Body of pancreas (tissue), 4 donors: Measurements from ENCODE around the gene NEURL1. TPM values are rescaled to one million over a fixed set of nuclear protein-coding genes. Genes with fewer than 3 reads are reported as not detected.

Source experiments
- ATAC-seq: fragments of 150-250 bp; one replicate; pipeline ENCODE4 v1.9.1; 2016
- DNase-seq, 4 donors: peaks; one replicate each; pipeline ENCODE4 v3.0.0-alpha.2; 2019
- H3K27ac ChIP-seq, 4 donors: fragments of 200-600 bp; sonication (generic); 1 replicate in 3 of 4; 2 replicates in 1 of 4; pipeline versions ENCODE4 v1.5.1 to v1.6.1; 2016 to 2019; ENCODE audit warnings: mild to moderate bottlenecking in 1 of 4, mixed read lengths in 1 of 4, moderate library complexity in 1 of 4
- H3K27me3 ChIP-seq, 2 donors: fragments of 200-600 bp; sonication (generic); one replicate each; pipeline ENCODE4 v1.6.0; 2016; ENCODE audit warnings: mild to moderate bottlenecking in 1 of 2
- H3K36me3 ChIP-seq, 2 donors: fragments of 200-600 bp; sonication (generic); replicated peaks in 1 of 2; 2 replicates each; pipeline ENCODE4 v1.5.1; 2016; ENCODE audit warnings: low read depth in 2 of 2; ENCODE audit not compliant: insufficient read depth in 1 of 2
- H3K4me1 ChIP-seq: fragments of 200-600 bp; sonication (generic); one replicate; pipeline ENCODE4 v1.6.0; 2016
- H3K4me3 ChIP-seq, 2 donors: fragments of 200-600 bp; sonication (generic); 1 replicate in 1 of 2; 2 replicates in 1 of 2; pipeline ENCODE4 v1.5.1; 2016 to 2019
- H3K9me3 ChIP-seq, 3 donors: fragments of 200-600 bp; sonication (generic); 1 replicate in 2 of 3; 2 replicates in 1 of 3; pipeline ENCODE4 v1.5.1; 2016
- CTCF ChIP-seq, 7 experiments: fragments of 450-650 bp in 4 of 7; fragments of 200-600 bp in 3 of 7; sonication (generic) in 3 of 7; IDR thresholded peaks; one replicate each; pipeline ENCODE4 v1.5.1; 2016 to 2019; ENCODE audit warnings: antibody characterized with exemption in 7 of 7
- POLR2A ChIP-seq, 3 donors: fragments of 450-650 bp; IDR thresholded peaks; one replicate each; pipeline ENCODE4 v1.6.1; 2016; ENCODE audit warnings: antibody characterized with exemption in 3 of 3, mild to moderate bottlenecking in 2 of 3
- WGBS, 2 donors: methylation state at CpG; one replicate each; pipeline ENCODE4 v1.1.5; 2017; 5-methylcytosine and 5-hydroxymethylcytosine counted together
- intact Hi-C: fragments of 100-400 bp; cut with DNase I; formaldehyde crosslinking; loops from one replicate; pipeline ENCODE4 v1.15.1; 2023
- total RNA-seq, 2 donors: library from RNA; depleted of rRNA; stranded (reverse); fragments of >200 nt; gene quantifications; one replicate each; pipeline ENCODE4 v1.1.0, GENCODE V29; 2016

Gene NEURL1
- total RNA-seq, 2 donors from 2014 or later, result 25.1 to 25.7 TPM

GRCh38 chr10:103587073-103587472, 93.6 kb downstream of the NEURL1 start:
- Histone ChIP-seq H3K27ac (no peak overlapping the region), H3K36me3 (no peaks in the 10 kb centered on the region), H3K27me3 (no peaks in the 10 kb centered on the region), H3K4me1 (no peaks in the 10 kb centered on the region), H3K4me3 (no peak overlapping the region), H3K9me3 (no peaks in the 10 kb centered on the region)
- ATAC-seq (no peak), DNase-seq (no peak)
- intact Hi-C loops, result no loop called here
- no peak for TF ChIP-seq CTCF (IDR thresholded peaks at IDR 0.05)
- TF ChIP-seq POLR2A (IDR thresholded peaks at IDR 0.05), result no peak

GRCh38 chr10:103589074-103589630, 95.6 kb downstream of the NEURL1 start:
- ATAC-seq, result no peak
- Histone ChIP-seq H3K4me1 (no peaks in the 10 kb centered on the region), H3K9me3 (no peaks in the 10 kb centered on the region), H3K4me3 (no peak overlapping the region), H3K27me3 (no peaks in the 10 kb centered on the region), H3K36me3 (no peaks in the 10 kb centered on the region), H3K27ac (no peak overlapping the region)
- intact Hi-C loops, result no loop called here
- 75 to 80% methylated on average over 14 to 15 of the region's 15 CpGs for WGBS, 2 donors
- DNase-seq, result no peak
- TF ChIP-seq POLR2A (IDR thresholded peaks at IDR 0.05) (no peak), CTCF (IDR thresholded peaks at IDR 0.05) (no peak)

GRCh38 chr10:103590060-103590459, 96.6 kb downstream of the NEURL1 start:
- Histone ChIP-seq H3K9me3 (no peaks in the 10 kb centered on the region), H3K4me1 (no peaks in the 10 kb centered on the region), H3K4me3 (no peak overlapping the region), H3K27me3 (no peaks in the 10 kb centered on the region), H3K36me3 (no peaks in the 10 kb centered on the region), H3K27ac (no peak overlapping the region)
- intact Hi-C loops, result loop anchor here (10.0 kb wide), 1 partner anchor 175 kb away; no protein-coding TSS in a partner anchor
- DNase-seq, result no peak
- WGBS, 2 donors, result 92 to 94% methylated on average over 15 to 18 of the region's 20 CpGs
- TF ChIP-seq POLR2A (IDR thresholded peaks at IDR 0.05), result no peak
- TF ChIP-seq CTCF (IDR thresholded peaks at IDR 0.05), result no peak
- no peak for ATAC-seq

GRCh38 chr10:103590744-103591291, 97.3 kb downstream of the NEURL1 start:
- Histone ChIP-seq H3K36me3 (no peaks in the 10 kb centered on the region), H3K27ac (peak overlapping the region in 1 of 4 donors; percentile 5), H3K4me3 (no peak overlapping the region), H3K27me3 (no peaks in the 10 kb centered on the region), H3K9me3 (no peaks in the 10 kb centered on the region), H3K4me1 (no peaks in the 10 kb centered on the region)
- TF ChIP-seq CTCF (IDR thresholded peaks at IDR 0.05) (no peak), POLR2A (IDR thresholded peaks at IDR 0.05) (no peak)
- ATAC-seq (no peak), DNase-seq (no peak)
- intact Hi-C loops, result loop anchor here (10.0 kb wide), 1 partner anchor 176 kb away; no protein-coding TSS in a partner anchor
- WGBS, 2 donors, result 83 to 88% methylated on average over 6 of the region's 6 CpGs
